AG10803 (cell line): ENCODE results near the gene C17orf67.

Experiments
- DNase-seq: peaks from one replicate; pipeline ENCODE4 v3.0.0; 2010; ENCODE audit warnings: low read depth
- H3K4me3 ChIP-seq: 2 replicates; pipeline ENCODE4 v1.5.1; 2011; ENCODE audit warnings: mild to moderate bottlenecking, low read length, control low read depth
- TF ChIP-seq, protein P1 (sequence below): conservative IDR thresholded peaks from 2 replicates; pipeline ENCODE4 v1.5.1; 2011; ENCODE audit warnings: mild to moderate bottlenecking, low read length, control low read depth, inconsistent platforms

C17orf67 gene

DNA sequence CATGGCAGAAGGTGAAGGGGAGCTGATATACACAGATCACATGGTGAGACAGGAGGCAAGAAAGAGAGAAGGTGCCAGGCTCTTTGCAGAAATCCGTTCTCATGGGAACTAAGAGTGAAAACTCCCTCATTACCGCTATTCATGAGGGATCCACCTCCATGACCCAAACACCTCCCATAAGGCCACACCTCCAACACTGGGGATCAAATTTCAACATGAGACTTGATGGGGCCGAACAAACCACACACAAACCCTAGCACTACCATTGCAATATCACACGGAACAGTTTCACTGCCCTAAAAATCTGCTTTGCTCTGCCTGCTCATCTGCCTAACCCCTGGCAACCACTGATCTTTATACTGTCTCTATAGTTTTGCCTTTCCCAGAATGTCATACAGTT is 34.8 kb downstream of the C17orf67 start:
- TF ChIP-seq, protein P1, sequence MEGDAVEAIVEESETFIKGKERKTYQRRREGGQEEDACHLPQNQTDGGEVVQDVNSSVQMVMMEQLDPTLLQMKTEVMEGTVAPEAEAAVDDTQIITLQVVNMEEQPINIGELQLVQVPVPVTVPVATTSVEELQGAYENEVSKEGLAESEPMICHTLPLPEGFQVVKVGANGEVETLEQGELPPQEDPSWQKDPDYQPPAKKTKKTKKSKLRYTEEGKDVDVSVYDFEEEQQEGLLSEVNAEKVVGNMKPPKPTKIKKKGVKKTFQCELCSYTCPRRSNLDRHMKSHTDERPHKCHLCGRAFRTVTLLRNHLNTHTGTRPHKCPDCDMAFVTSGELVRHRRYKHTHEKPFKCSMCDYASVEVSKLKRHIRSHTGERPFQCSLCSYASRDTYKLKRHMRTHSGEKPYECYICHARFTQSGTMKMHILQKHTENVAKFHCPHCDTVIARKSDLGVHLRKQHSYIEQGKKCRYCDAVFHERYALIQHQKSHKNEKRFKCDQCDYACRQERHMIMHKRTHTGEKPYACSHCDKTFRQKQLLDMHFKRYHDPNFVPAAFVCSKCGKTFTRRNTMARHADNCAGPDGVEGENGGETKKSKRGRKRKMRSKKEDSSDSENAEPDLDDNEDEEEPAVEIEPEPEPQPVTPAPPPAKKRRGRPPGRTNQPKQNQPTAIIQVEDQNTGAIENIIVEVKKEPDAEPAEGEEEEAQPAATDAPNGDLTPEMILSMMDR: no peak
- DNase-seq: peak; percentile 25

DNA sequence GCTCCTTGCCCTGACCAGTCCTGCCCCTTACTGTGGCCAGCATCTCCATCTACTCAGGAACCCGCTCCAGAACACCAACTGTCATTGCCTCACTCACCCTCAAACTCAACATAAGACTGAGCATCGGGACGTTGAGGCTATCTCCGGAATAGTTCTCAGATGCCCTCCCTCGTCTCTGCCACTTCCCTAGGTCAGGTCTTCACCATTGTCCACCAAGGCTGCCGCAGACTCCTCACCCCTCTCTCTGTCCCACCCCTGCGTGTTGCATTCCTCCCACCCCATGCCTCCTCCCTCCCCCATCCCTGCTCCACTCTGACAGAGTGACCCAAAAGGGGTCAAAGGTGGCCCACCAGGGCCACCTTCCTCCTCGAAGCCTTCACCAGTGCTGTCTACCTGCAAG is 37.2 kb downstream of the C17orf67 start:
- TF ChIP-seq, protein P1: no peak
- no peak for DNase-seq
- no peak overlapping the region for H3K4me3 ChIP-seq

More for the DNA sequence above, 34.8 kb downstream of the C17orf67 start:
- H3K4me3 ChIP-seq: no peak overlapping the region

DNA sequence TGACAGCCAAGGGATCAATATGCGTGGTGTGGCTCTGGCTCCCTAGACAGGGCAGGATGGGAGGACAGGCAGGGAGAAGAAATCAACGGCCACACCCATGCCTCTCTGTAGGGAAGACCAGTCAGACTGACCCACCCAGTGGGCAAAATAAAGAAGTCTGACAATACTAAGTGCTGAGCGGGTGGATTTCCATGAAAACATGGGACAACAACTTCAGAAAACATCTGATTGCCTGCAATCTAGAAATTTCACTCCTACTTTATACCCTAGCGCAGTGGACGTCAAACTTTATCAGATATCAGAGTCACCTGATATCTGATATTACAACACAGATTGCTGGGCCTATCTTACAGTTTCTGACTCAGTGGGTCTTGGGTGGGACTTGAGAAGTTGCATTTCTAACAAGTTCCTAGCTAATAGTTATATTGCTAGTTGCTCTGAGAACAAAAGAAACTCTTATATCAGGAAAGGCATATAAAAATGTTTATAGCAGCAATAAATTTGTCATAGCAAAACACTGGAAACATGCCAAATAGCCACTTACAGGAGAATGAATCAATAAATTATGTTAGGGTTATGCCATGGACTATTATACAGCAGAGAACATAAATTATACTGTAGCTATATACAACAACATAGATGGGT is 38.4 kb downstream of the C17orf67 start:
- DNase-seq: no peak
- TF ChIP-seq, protein P1: no peak
- H3K4me3 ChIP-seq: no peak overlapping the region

DNA sequence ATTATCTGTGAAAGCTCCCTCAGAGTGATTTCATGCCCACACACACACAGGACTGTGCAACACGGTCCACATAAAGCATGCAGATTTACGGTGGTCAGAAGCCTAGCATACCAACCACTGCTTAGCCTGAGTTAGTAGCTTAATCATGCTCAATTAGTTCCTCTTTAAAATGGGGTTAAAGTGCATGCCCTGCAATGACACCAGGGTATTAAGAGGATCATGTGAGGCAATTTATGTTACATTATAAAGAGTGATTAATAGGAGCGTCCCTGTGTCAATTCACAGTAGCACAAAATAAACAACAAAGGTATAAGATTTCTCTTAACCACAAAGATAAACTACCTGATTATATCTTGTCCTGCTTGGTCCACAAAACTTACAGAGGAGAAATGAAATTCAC is 39.8 kb downstream of the C17orf67 start:
- no peak overlapping the region for H3K4me3 ChIP-seq
- TF ChIP-seq, protein P1: no peak
- DNase-seq: no peak

DNA sequence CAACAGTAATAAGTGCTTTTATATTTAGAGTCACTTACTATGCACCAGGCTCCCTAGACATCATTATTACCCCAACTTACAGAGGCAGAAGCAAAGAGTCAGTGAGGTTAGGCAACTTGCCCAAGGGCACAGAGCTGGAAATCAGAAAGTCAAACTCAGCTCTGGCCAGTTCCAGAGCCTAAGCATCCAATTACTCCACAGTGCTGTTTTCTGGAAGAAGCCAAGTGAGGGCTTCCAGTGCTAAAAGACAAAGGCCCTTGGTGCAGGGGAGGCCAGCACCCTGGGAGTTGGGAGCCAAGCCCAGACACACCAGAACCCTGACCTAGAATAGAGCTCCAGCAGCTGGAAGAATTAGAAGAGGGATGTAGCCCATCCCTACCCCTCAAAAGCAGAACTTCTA is 40.2 kb downstream of the C17orf67 start:
- TF ChIP-seq, protein P1: no peak
- no peak overlapping the region for H3K4me3 ChIP-seq
- DNase-seq: peak; percentile 19

DNA sequence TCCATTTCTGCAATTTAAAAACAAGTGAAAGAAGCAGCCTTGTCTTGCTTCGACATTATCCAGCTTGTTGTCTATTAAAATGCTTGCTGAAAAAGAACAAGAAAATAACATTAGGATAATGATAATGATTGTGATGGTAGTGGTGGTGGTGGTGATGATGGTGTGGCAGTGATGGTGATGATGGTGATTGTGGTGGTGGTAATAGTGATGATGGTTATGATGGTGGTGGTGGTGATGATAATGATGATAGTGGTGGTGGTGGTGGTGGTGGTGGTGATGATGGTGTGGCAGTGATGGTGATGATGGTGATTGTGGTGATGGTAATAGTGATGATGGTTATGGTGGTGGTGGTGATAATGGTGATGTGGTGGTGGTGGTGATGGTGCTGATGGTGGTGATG is 41.5 kb downstream of the C17orf67 start:
- no peak overlapping the region for H3K4me3 ChIP-seq
- DNase-seq: no peak
- TF ChIP-seq, protein P1: no peak

DNA sequence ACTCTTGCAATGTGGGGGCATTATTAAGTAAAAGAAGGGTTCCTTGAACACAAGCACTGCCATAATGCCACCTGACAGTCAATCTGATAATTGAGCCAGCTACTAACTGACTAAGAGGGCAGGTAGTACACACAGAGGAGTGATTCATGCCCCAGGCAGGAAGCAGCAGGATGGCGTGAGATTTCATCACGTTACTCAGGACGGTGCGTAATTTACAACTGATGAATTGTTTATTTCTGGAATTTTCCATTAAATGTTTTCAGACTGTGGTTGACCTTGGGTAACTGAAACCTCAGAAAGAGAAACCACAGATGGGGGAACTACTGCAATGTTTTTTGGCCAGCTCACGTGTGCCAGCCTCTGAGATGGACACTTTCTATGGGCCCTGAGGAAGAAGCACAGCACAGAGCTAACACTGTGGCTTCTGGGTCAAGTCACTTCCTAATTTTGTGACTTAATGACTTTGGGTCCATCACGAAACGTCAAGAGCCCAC is 46.7 kb downstream of the C17orf67 start:
- peak; percentile 96 for DNase-seq
- no peak overlapping the region for H3K4me3 ChIP-seq
- TF ChIP-seq, protein P1: no peak
